ENCODE data around the gene CXCR3. TPM values are rescaled to one million over a fixed set of nuclear protein-coding genes. Genes with fewer than 3 reads are reported as not detected.
"Not testable (repeated sequence)": the region's sequence is repeated elsewhere in the genome, so short reads cannot be mapped to it uniquely, and the experiment has no call there.

The CXCR3 gene
- total RNA-seq, 3 donors from 2014 or later, result not detected

- Histone ChIP-seq H3K36me3 (no peaks in the 10 kb centered on the region), H3K27me3 (peaks cover 0 to 17% of the 10 kb centered on the region in 2 donors), H3K9me3 (no peaks in the 10 kb centered on the region), H3K4me1 (no peaks in the 10 kb centered on the region), H3K4me3 (no peak overlapping the region), H3K27ac (no peak overlapping the region)
- TF ChIP-seq, protein P1, sequence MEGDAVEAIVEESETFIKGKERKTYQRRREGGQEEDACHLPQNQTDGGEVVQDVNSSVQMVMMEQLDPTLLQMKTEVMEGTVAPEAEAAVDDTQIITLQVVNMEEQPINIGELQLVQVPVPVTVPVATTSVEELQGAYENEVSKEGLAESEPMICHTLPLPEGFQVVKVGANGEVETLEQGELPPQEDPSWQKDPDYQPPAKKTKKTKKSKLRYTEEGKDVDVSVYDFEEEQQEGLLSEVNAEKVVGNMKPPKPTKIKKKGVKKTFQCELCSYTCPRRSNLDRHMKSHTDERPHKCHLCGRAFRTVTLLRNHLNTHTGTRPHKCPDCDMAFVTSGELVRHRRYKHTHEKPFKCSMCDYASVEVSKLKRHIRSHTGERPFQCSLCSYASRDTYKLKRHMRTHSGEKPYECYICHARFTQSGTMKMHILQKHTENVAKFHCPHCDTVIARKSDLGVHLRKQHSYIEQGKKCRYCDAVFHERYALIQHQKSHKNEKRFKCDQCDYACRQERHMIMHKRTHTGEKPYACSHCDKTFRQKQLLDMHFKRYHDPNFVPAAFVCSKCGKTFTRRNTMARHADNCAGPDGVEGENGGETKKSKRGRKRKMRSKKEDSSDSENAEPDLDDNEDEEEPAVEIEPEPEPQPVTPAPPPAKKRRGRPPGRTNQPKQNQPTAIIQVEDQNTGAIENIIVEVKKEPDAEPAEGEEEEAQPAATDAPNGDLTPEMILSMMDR (IDR thresholded peaks at IDR 0.05), result no peak
- TF ChIP-seq POLR2A (IDR thresholded peaks at IDR 0.05), result no peak
- no peak for TF ChIP-seq POLR2AphosphoS5 (IDR thresholded peaks at IDR 0.05)
- no peak for DNase-seq (ENCODE audit: low spot score in 2 of 2)
- intact Hi-C loops (cut with DNase I; ENCODE audit: low total_unique reads), result no loop called here
These were observed 32.1 kb upstream of the CXCR3 start for GRCh38 chrX:71650333-71650969.

DNA sequence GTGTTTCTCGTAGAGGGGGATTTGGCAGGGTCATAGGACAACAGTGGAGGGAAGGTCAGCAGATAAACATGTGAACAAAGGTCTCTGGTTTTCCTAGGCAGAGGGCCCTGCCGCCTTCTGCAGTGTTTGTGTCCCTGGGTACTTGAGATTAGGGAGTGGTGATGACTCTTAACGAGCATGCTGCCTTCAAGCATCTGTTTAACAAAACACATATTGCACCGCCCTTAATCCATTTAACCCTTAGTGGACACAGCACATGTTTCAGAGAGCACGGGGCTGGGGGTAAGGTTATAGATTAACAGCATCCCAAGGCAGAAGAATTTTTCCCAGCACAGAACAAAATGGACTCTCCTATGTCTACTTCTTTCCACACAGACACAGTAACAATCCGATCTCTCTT lies 26.1 kb upstream of the CXCR3 start:
- H3K4me3 ChIP-seq; H3K27ac ChIP-seq; H3K9me3 ChIP-seq; intact Hi-C loops (cut with DNase I; ENCODE audit: low total_unique reads); DNase-seq (ENCODE audit: low spot score in 2 of 2); H3K4me1 ChIP-seq; H3K36me3 ChIP-seq: not testable (repeated sequence)
- H3K27me3 ChIP-seq, result peaks cover 0 to 21% of the 10 kb centered on the region in 2 donors

DNA sequence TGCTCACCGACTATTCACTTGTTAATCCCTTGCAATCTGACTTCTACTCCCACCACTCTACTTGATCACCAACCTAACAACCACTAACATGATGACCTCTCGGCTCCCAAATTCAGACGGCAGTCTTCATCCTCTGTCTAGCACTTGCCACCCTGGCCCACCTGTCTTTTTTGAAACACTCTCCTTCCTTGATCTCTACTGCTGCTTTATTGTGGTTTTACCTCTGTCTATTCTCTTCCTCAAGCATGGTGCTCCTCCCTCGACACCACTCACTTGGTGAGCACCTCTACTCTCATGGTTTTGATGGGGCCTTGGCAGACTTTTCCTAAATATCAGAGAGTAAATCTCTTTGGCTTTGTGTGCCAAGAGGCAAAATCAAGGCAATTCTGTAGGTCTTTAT lies 21.7 kb upstream of the CXCR3 start:
- DNase-seq (ENCODE audit: low spot score in 2 of 2), result no peak
- no peaks in the 10 kb centered on the region for H3K36me3 ChIP-seq
- no peak overlapping the region for H3K4me3 ChIP-seq
- TF ChIP-seq POLR2AphosphoS5 (IDR thresholded peaks at IDR 0.05), result no peak
- TF ChIP-seq POLR2A (IDR thresholded peaks at IDR 0.05), result no peak
- H3K9me3 ChIP-seq, result no peaks in the 10 kb centered on the region
- H3K27ac ChIP-seq, result no peak overlapping the region
- H3K4me1 ChIP-seq, result no peaks in the 10 kb centered on the region
- intact Hi-C loops (cut with DNase I; ENCODE audit: low total_unique reads), result no loop called here
- H3K27me3 ChIP-seq, result peaks cover 0 to 12% of the 10 kb centered on the region in 2 donors

DNA sequence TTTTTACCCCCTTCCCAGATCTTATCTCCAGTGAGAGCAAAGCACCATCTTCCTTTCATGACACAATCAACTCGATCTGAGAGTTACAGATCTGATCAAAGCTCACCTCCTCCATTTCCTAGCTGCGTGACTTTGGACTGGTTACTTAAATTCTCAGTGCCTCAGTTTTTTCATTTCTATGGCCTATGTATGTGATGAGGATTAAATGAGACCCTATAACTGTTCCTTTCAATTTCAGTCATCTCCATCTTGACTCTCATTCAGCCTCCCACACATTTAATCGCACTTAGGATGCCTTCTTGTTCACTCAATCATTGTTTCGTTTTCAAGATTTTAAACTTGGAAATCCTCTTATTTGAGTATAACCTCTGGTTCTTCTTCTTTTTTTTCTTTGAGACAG lies 20.1 kb upstream of the CXCR3 start:
- Histone ChIP-seq H3K27ac (no peak overlapping the region), H3K4me3 (no peak overlapping the region), H3K36me3 (no peaks in the 10 kb centered on the region), H3K4me1 (no peaks in the 10 kb centered on the region), H3K9me3 (no peaks in the 10 kb centered on the region), H3K27me3 (peaks cover 0 to 11% of the 10 kb centered on the region in 2 donors)
- TF ChIP-seq POLR2A (IDR thresholded peaks at IDR 0.05) (no peak), POLR2AphosphoS5 (IDR thresholded peaks at IDR 0.05) (no peak)
- TF ChIP-seq, protein P1 (IDR thresholded peaks at IDR 0.05), result no peak
- no peak for DNase-seq (ENCODE audit: low spot score in 2 of 2)
- intact Hi-C loops (cut with DNase I; ENCODE audit: low total_unique reads), result no loop called here

GRCh38 chrX:71637848-71638247 lies 19.5 kb upstream of the CXCR3 start:
- intact Hi-C loops (cut with DNase I; ENCODE audit: low total_unique reads), result no loop called here
- Histone ChIP-seq H3K9me3 (no peaks in the 10 kb centered on the region), H3K4me1 (no peaks in the 10 kb centered on the region), H3K27me3 (peaks cover 0 to 10% of the 10 kb centered on the region in 2 donors), H3K4me3 (no peak overlapping the region), H3K27ac (no peak overlapping the region), H3K36me3 (no peaks in the 10 kb centered on the region)
- TF ChIP-seq, protein P1 (IDR thresholded peaks at IDR 0.05), result no peak
- TF ChIP-seq POLR2AphosphoS5 (IDR thresholded peaks at IDR 0.05) (no peak), POLR2A (IDR thresholded peaks at IDR 0.05) (no peak)
- no peak for DNase-seq (ENCODE audit: low spot score in 2 of 2)

GRCh38 chrX:71637253-71637618 lies 18.9 kb upstream of the CXCR3 start:
- intact Hi-C loops (cut with DNase I; ENCODE audit: low total_unique reads), result no loop called here
- H3K27ac ChIP-seq, result no peak overlapping the region
- H3K4me1 ChIP-seq, result no peaks in the 10 kb centered on the region
- DNase-seq (ENCODE audit: low spot score in 2 of 2), result no peak
- TF ChIP-seq, protein P1 (IDR thresholded peaks at IDR 0.05), result no peak
- TF ChIP-seq POLR2AphosphoS5 (IDR thresholded peaks at IDR 0.05) (no peak), POLR2A (IDR thresholded peaks at IDR 0.05) (no peak)
- no peaks in the 10 kb centered on the region for H3K36me3 ChIP-seq
- no peaks in the 10 kb centered on the region for H3K9me3 ChIP-seq
- H3K27me3 ChIP-seq, result peaks cover 0 to 14% of the 10 kb centered on the region in 2 donors
- no peak overlapping the region for H3K4me3 ChIP-seq
